Left lobe of liver (tissue), 2 donors: ENCODE results near the gene MN1. TPM values are rescaled to one million over a fixed set of nuclear protein-coding genes. Genes with fewer than 3 reads are reported as not detected.
A peak's percentile ranks its signal among the peaks of the same experiment; 100 is the strongest.

Source experiments
- ATAC-seq: fragments of 200-7000 bp; cut with Tn5 transposase; one replicate; pipeline ENCODE4 v1.9.1; 2020; ENCODE audit warnings: mild to moderate bottlenecking, moderate library complexity
- DNase-seq: peaks from one replicate; pipeline ENCODE4 v3.0.0-alpha.2; 2020; ENCODE audit warnings: low spot score
- total RNA-seq: library from RNA; stranded (reverse); gene quantifications from one replicate; pipeline ENCODE4 v1.2.1, GENCODE V29; 2021
- donor health status: DM: no; HTN: no; CAD: no; lungs with moderate emphysema.
- donor health status: DM: no; HTN: yes; CAD: no.

Gene MN1
- total RNA-seq = 1.2 TPM

- ATAC-seq (peak; percentile 72), DNase-seq (peak; percentile 76)
These were observed at the start of gene MN1 for GRCh38 chr22:27801616-27802345. TSS of gene MN1 (minus strand) at chr22:27801756. CDS start at chr22:27800543, 1,213 bp downstream.

GRCh38 chr22:27850000-27850521 is 48.5 kb upstream of the MN1 start:
- ATAC-seq (peak; percentile 94), DNase-seq (peak; percentile 89)

- DNase-seq (peak; percentile 30), ATAC-seq (no peak)
These were observed 46.4 kb upstream of the MN1 start for GRCh38 chr22:27848005-27848404.

- no peak for ATAC-seq
- peak; percentile 31 for DNase-seq
These were observed 45.4 kb upstream of the MN1 start for GRCh38 chr22:27846910-27847309.

- ATAC-seq = no peak
These were observed 44.7 kb upstream of the MN1 start for GRCh38 chr22:27846248-27846757.

GRCh38 chr22:27845644-27846043 is 44.1 kb upstream of the MN1 start:
- DNase-seq = peak; percentile 33
- no peak for ATAC-seq

More at GRCh38 chr22:27846248-27846757, 44.7 kb upstream of the MN1 start:
- no peak for DNase-seq

- ATAC-seq (no peak), DNase-seq (peak; percentile 38)
These were observed 43.4 kb upstream of the MN1 start for GRCh38 chr22:27844656-27845591.

- ATAC-seq (no peak), DNase-seq (no peak)
These were observed 42.7 kb upstream of the MN1 start for GRCh38 chr22:27844256-27844655.

GRCh38 chr22:27843441-27843840 is 41.9 kb upstream of the MN1 start:
- DNase-seq (no peak), ATAC-seq (no peak)

GRCh38 chr22:27842669-27843431 is 41.3 kb upstream of the MN1 start:
- DNase-seq (no peak), ATAC-seq (no peak)

- DNase-seq (no peak), ATAC-seq (no peak)
These were observed 40.6 kb upstream of the MN1 start for GRCh38 chr22:27842201-27842600.

GRCh38 chr22:27840436-27840835 is 38.9 kb upstream of the MN1 start:
- ATAC-seq (no peak), DNase-seq (no peak)

- ATAC-seq (no peak), DNase-seq (no peak)
These were observed 37.6 kb upstream of the MN1 start for GRCh38 chr22:27839057-27839660.

GRCh38 chr22:27836181-27836580 is 34.6 kb upstream of the MN1 start:
- DNase-seq = no peak
- ATAC-seq = no peak

- ATAC-seq (no peak), DNase-seq (no peak)
These were observed 33.9 kb upstream of the MN1 start for GRCh38 chr22:27835446-27835845.

GRCh38 chr22:27834364-27835185 is 33.0 kb upstream of the MN1 start:
- no peak for ATAC-seq
- no peak for DNase-seq

GRCh38 chr22:27833803-27834202 is 32.2 kb upstream of the MN1 start:
- DNase-seq (no peak), ATAC-seq (no peak)

GRCh38 chr22:27832606-27833005 is 31.1 kb upstream of the MN1 start:
- DNase-seq (no peak), ATAC-seq (no peak)

- DNase-seq (no peak), ATAC-seq (no peak)
These were observed 28.1 kb upstream of the MN1 start for GRCh38 chr22:27829620-27830019.
